Suprapubic skin (tissue), 4 donors: ENCODE measurements around the gene NACA2. TPM values are rescaled to one million over a fixed set of nuclear protein-coding genes. Genes with fewer than 3 reads are reported as not detected.
"Not testable (repeated sequence)": the region's sequence is repeated elsewhere in the genome, so short reads cannot be mapped to it uniquely, and the experiment has no call there.

Experiments
- DNase-seq, 2 donors: peaks; one replicate each; pipeline ENCODE4 v3.0.0-alpha.2; 2019; ENCODE audit warnings: low spot score in 2 of 2
- H3K27ac ChIP-seq: fragments of 200-600 bp; sonication (generic); one replicate; pipeline ENCODE4 v1.5.1; 2019
- H3K27me3 ChIP-seq: fragments of 200-600 bp; sonication (generic); one replicate; pipeline ENCODE4 v1.5.1; 2019
- H3K36me3 ChIP-seq: fragments of 200-600 bp; sonication (generic); one replicate; pipeline ENCODE4 v1.5.1; 2019
- H3K4me1 ChIP-seq: fragments of 200-600 bp; sonication (generic); one replicate; pipeline ENCODE4 v1.5.1; 2019
- H3K4me3 ChIP-seq: fragments of 200-600 bp; sonication (generic); one replicate; pipeline ENCODE4 v1.5.1; 2019; ENCODE audit warnings: mild to moderate bottlenecking
- H3K9me3 ChIP-seq: fragments of 200-600 bp; sonication (generic); one replicate; pipeline ENCODE4 v1.5.1; 2019
- EP300 ChIP-seq: sonication (generic); formaldehyde crosslinking; IDR thresholded peaks from one replicate; pipeline ENCODE4 v1.6.1; 2017; ENCODE audit warnings: antibody characterized with exemption
- POLR2A ChIP-seq, 2 donors: fragments of 450-650 bp; IDR thresholded peaks; one replicate each; pipeline ENCODE4 v1.6.1; 2017; ENCODE audit warnings: antibody characterized with exemption in 2 of 2, mild to moderate bottlenecking in 2 of 2, moderate library complexity in 2 of 2
- POLR2AphosphoS5 ChIP-seq, 3 donors: sonication (generic); formaldehyde crosslinking; IDR thresholded peaks; one replicate each; pipeline ENCODE4 v1.6.1; 2017; ENCODE audit warnings: antibody characterized with exemption in 3 of 3
- WGBS: methylation state at CpG from one replicate; pipeline ENCODE4 v1.1.5; 2018; 5-methylcytosine and 5-hydroxymethylcytosine counted together
- total RNA-seq, 4 donors: library from RNA; depleted of rRNA; stranded (reverse); fragments of >200 nt; gene quantifications; one replicate each; pipeline ENCODE4 v1.1.0, GENCODE V29; 2016
- TF ChIP-seq, protein P1 (sequence below), 2 donors: fragments of 200-600 bp in 1 of 2; fragments of 450-650 bp in 1 of 2; sonication (generic) in 1 of 2; IDR thresholded peaks; one replicate each; pipeline ENCODE4 v1.5.1; 2016 to 2019; ENCODE audit warnings: antibody characterized with exemption in 2 of 2, mild to moderate bottlenecking in 1 of 2, moderate library complexity in 1 of 2

The NACA2 gene
- total RNA-seq, 4 donors from 2014 or later = not detected

DNA sequence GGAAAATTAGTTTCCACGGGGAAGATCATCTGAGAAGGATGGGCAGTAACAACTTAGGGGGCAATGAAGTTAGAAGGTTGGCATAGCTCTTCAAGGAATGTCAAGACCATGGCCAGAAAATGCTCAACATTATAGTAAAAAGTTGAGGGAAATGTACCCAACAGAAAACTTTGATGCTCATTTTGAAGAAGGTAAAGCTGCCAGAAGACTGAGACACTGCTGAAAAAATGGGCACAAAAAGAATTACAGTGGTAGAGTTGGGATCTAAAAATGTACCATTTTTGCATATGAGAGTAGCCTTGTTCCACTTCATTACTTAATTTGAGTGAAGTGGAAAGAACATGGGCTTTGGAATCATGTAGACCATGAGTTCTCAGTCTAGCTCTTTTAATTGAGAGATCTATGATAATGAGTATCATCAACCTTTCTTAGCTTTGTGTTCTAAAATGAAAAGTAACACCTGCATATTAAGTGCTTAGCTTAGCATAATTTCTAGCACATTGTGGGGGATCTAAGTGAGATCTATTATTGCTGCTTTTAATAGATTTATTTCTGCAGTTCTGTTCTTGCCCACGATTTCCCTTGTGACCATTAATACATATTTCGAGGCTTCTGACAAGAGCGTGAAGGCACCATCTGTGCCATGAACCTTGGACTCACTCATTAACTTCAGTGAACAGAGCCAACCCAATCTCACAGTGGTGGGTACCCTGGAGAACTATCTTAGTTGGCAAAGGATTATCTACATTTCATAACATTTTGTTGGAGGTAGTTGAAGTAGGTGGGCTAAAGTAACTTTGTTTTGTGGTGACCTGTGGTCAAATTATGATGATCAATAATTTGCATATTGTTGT, 3.0 kb downstream of the NACA2 start:
- no peaks in the 10 kb centered on the region for H3K36me3 ChIP-seq
- 94% methylated on average over 4 of the region's 4 CpGs for WGBS
- peaks cover 20% of the 10 kb centered on the region for H3K27me3 ChIP-seq
- TF ChIP-seq, protein P1, sequence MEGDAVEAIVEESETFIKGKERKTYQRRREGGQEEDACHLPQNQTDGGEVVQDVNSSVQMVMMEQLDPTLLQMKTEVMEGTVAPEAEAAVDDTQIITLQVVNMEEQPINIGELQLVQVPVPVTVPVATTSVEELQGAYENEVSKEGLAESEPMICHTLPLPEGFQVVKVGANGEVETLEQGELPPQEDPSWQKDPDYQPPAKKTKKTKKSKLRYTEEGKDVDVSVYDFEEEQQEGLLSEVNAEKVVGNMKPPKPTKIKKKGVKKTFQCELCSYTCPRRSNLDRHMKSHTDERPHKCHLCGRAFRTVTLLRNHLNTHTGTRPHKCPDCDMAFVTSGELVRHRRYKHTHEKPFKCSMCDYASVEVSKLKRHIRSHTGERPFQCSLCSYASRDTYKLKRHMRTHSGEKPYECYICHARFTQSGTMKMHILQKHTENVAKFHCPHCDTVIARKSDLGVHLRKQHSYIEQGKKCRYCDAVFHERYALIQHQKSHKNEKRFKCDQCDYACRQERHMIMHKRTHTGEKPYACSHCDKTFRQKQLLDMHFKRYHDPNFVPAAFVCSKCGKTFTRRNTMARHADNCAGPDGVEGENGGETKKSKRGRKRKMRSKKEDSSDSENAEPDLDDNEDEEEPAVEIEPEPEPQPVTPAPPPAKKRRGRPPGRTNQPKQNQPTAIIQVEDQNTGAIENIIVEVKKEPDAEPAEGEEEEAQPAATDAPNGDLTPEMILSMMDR (IDR thresholded peaks at IDR 0.05) = no peak
- TF ChIP-seq POLR2A (IDR thresholded peaks at IDR 0.05) = no peak
- TF ChIP-seq EP300 = no peak
- TF ChIP-seq POLR2AphosphoS5 (IDR thresholded peaks at IDR 0.05) = no peak
- no peak overlapping the region for H3K4me3 ChIP-seq
- H3K4me1 ChIP-seq = no peaks in the 10 kb centered on the region
- H3K27ac ChIP-seq = no peak overlapping the region
- no peak for DNase-seq
- no peaks in the 10 kb centered on the region for H3K9me3 ChIP-seq

DNA sequence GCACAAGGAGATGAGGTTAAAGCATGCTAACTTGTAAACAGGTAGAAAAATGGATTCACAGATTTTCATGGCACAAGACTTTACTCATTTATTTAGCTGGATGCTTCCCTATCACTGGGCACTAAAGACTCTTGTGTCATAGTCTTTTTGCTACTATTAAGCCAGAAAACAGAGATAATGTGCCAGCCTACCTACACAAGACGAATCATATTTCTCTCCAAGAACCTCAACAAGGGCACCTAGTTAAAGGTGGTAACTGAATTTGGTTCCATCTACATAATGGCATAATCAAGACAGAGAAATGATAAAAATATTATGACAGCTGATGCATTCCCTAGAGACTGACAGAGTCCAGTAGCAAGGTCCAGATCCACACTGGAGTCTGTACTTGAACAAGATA, 3.8 kb downstream of the NACA2 start:
- peaks cover 12% of the 10 kb centered on the region for H3K27me3 ChIP-seq
- no peaks in the 10 kb centered on the region for H3K4me1 ChIP-seq
- WGBS = 85% methylated on average over 1 of the region's 1 CpG
- no peak for DNase-seq
- TF ChIP-seq EP300 (no peak), POLR2AphosphoS5 (IDR thresholded peaks at IDR 0.05) (no peak), POLR2A (IDR thresholded peaks at IDR 0.05) (no peak)
- TF ChIP-seq, protein P1 (IDR thresholded peaks at IDR 0.05) = no peak
- H3K36me3 ChIP-seq = no peaks in the 10 kb centered on the region
- no peak overlapping the region for H3K27ac ChIP-seq
- H3K9me3 ChIP-seq = no peaks in the 10 kb centered on the region
- no peak overlapping the region for H3K4me3 ChIP-seq

DNA sequence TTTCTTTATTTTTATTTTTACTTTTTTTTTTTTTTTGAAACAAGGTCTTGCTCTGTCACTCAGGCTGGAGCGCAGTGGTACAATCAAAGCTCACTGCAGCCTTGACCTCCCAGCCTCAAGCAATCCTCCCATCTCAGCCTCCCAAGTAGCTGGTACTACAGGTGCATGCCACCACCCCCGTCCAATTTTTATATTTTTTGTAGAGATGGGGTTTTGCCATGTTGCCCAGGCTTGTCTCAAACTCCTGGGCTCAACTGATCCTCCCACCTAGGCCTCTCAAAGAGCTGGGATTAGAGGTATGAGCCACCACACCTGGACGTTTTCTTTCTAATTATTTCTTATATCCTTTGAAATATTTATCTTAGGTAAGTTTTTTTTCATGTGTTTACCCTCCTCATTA, 4.4 kb downstream of the NACA2 start:
- not testable (repeated sequence) for DNase-seq
- WGBS = 82% methylated on average over 3 of the region's 3 CpGs

DNA sequence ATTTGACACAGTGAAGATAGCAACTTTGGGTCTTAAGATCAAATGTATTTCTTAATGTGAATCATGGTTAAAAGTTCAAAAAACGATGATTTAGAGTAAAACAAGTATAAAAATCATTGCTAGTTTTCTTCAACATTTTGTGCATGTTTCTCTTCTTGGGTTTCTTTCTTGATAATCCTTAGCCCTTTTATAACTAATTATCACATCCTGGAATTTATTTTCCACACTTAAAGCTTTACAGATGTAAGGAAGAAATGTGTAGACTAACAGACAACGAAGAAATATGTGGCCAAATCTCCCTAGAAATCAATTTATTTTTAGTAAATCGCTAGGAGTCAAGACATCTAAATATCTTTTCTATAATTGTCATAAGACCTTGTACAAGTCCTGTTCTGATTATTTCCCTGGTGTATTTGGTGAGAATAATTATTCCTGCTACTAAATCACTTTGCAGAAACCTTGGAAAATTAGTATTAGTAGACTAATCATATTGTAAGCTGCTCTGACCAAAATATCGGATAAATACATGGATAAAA, 4.9 kb downstream of the NACA2 start:
- Histone ChIP-seq H3K4me3 (no peak overlapping the region), H3K9me3 (no peaks in the 10 kb centered on the region), H3K27me3 (peaks cover 13% of the 10 kb centered on the region), H3K27ac (no peak overlapping the region), H3K36me3 (no peaks in the 10 kb centered on the region), H3K4me1 (no peaks in the 10 kb centered on the region)
- WGBS = 78% methylated on average over 4 of the region's 4 CpGs
- TF ChIP-seq EP300 (no peak), POLR2A (IDR thresholded peaks at IDR 0.05) (no peak), POLR2AphosphoS5 (IDR thresholded peaks at IDR 0.05) (no peak)
- TF ChIP-seq, protein P1 (IDR thresholded peaks at IDR 0.05) = no peak
- DNase-seq = no peak

More for the DNA sequence above, 4.4 kb downstream of the NACA2 start:
- not testable (repeated sequence) for H3K36me3 ChIP-seq, H3K4me1 ChIP-seq, H3K4me3 ChIP-seq, H3K9me3 ChIP-seq, H3K27ac ChIP-seq
- peaks cover 10% of the 10 kb centered on the region for H3K27me3 ChIP-seq

DNA sequence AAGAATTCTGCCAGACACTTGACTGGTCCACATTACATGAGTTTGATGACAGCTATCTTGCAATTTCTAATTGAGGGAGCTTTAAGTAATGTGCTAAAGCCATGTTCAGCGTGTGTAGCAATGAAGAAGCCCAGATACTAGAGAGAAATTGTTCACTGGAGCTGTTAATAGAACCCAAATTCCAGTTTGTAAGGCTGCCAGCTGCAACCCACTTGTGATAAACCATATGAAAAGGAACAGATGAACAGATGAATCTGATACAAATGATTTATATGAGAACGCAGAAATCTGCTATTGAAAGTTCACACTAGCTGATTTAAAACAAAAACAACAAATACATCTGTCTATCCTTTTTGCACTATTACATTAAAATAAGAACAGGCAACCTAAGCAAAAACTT, 6.2 kb downstream of the NACA2 start:
- no peak overlapping the region for H3K27ac ChIP-seq
- 63% methylated on average over 2 of the region's 2 CpGs for WGBS
- no peaks in the 10 kb centered on the region for H3K36me3 ChIP-seq
- peaks cover 9% of the 10 kb centered on the region for H3K27me3 ChIP-seq
- H3K4me1 ChIP-seq = no peaks in the 10 kb centered on the region
- TF ChIP-seq, protein P1 (IDR thresholded peaks at IDR 0.05) = no peak
- no peak for TF ChIP-seq POLR2AphosphoS5 (IDR thresholded peaks at IDR 0.05)
- no peak for TF ChIP-seq POLR2A (IDR thresholded peaks at IDR 0.05)
- no peak for TF ChIP-seq EP300
- H3K4me3 ChIP-seq = no peak overlapping the region
- H3K9me3 ChIP-seq = no peaks in the 10 kb centered on the region
- no peak for DNase-seq
